ENCODE results near the gene PCBP4. TPM values are rescaled to one million over a fixed set of nuclear protein-coding genes. Genes with fewer than 3 reads are reported as not detected.

PCBP4 gene
- total and polyA plus RNA-seq, 7 experiments from 2014 or later = 8.0 to 21.1 (median 13.8) TPM

DNA sequence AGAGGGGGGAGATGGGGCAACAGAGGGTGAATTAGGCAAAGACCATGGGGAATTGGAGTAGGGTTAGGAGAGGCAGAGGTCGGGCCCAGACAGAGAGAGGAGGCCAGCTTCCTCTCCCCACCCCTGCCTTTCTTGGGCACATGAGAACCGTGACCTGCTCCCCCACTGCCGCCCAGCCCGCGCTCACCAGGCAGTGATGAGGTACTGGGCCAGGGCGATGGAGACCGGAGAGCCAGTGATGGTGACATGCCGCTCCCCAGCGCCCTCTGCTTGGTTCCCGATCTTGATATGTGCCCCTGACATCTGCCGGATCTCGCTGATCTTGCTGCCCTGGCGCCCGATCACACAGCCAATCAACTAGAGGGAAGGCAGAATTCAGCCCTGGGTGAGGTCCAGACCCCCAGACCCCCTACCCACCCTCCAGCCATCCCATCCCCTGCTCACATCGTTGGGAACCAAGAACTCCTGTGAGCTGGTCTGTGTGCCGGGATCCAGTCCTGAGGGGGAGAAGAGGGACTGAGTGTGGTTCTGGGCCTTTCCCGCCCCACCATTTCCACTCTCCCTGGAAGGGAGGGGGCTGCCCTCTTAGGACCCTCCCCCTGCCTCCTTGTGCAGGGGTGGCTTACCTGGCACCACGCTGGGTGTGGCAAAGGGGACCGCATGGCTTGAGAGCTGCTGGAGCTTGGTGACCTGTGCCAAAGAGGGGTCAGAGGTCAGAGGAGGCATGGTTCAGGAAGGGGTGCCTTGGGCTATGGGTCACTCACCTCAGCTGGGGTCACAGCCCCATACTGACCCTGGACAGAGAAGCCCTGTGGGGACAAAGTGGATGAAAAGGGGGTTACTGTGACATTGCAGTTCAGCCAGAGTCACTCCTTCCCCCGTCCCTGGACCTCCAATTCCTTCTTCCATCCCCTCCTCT lies 8.4 kb downstream of the PCBP4 start:
- POLR2A ChIA-PET = no interaction called here
- no peak for DNase-seq
- Histone ChIP-seq H3K27ac (ENCODE audit: low read depth, low read length) (no peak overlapping the region), H3K4me1 (ENCODE audit: control insufficient read depth in 2 of 2, insufficient read depth in 2 of 2, low read length in 2 of 2) (peaks cover 0 to 7% of the 10 kb centered on the region in 2 donors), H3K36me3 (ENCODE audit: control insufficient read depth in 2 of 3, insufficient read depth in 3 of 3, low read length in 3 of 3) (peaks cover 0 to 3% (median 0%) of the 10 kb centered on the region in 3 experiments), H3K4me3 (ENCODE audit: low read length) (no peak overlapping the region), H3K27me3 (ENCODE audit: control insufficient read depth in 2 of 2, insufficient read depth in 2 of 2, low read length in 2 of 2) (peaks cover 3 to 4% of the 10 kb centered on the region in 2 donors), H3K9me3 (ENCODE audit: control insufficient read depth in 2 of 3, low read length in 3 of 3) (no peaks in the 10 kb centered on the region)
- peak overlapping the region in 2 of 10 donors; percentile 31 to 76 for H3K4me3 Mint-ChIP-seq
- H3K9me3 Mint-ChIP-seq = no peaks in the 10 kb centered on the region
- ATAC-seq = no peak
- peaks cover 0 to 11% (median 4%) of the 10 kb centered on the region in 5 donors for H3K36me3 Mint-ChIP-seq
- H3K27me3 Mint-ChIP-seq = peaks cover 5 to 33% (median 7%) of the 10 kb centered on the region in 5 donors
- peaks cover 0 to 6% (median 3%) of the 10 kb centered on the region in 7 donors for H3K4me1 Mint-ChIP-seq
- CTCF ChIA-PET = no interaction called here
- intact Hi-C loops (cut with micrococcal nuclease) = no loop called here
- H3K27ac Mint-ChIP-seq = no peak overlapping the region

DNA sequence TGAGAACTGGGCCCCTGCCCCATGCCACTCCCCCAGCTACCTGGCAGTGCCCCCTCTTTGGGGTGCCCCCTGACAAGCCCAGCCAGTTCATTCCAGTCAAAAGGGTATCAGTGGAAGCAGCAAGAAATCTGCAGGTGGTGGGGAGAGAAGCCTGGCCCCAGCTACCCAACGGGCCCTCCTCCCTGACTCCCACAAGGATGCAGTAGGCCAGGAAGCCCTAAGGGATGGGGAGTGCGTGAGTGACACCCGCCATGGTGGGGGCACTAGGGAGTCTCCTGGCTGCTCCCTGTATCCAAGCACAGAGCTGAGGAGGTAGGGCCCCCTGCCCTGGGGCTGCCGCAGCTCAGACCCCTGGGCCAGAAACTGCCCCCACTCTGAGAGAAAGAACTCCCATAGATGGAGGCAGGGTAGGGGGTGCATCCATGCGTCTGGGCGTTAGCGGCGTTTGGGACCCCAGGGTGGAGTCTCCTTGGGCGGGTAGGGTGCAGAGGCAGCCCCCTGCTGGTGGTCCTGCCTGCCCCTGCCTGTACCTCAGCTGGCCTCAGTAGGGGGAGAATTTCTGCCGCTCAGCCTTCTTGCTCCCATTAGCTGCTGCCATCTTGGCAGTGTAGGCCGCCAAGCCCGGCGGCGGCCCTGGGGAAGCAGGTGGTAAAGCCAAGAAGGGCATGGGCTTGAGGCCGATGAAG lies 9.6 kb downstream of the PCBP4 start:
- POLR2A ChIA-PET = interaction anchor here (0.6 to 1.3 kb wide), 3 partner anchors 13 to 16 kb away, joined by 3 to 4 read pairs (median 4); partner anchors contain the start of gene ABHD14B
- H3K4me1 ChIP-seq (ENCODE audit: control insufficient read depth in 2 of 2, insufficient read depth in 2 of 2, low read length in 2 of 2) = peaks cover 0 to 7% of the 10 kb centered on the region in 2 donors
- ATAC-seq (no peak), DNase-seq (no peak)
- peaks cover 0 to 3% (median 0%) of the 10 kb centered on the region in 3 experiments for H3K36me3 ChIP-seq (ENCODE audit: control insufficient read depth in 2 of 3, insufficient read depth in 3 of 3, low read length in 3 of 3)
- peaks cover 0 to 11% (median 4%) of the 10 kb centered on the region in 5 donors for H3K36me3 Mint-ChIP-seq
- no peaks in the 10 kb centered on the region for H3K9me3 ChIP-seq (ENCODE audit: control insufficient read depth in 2 of 3, low read length in 3 of 3)
- no peak overlapping the region for H3K27ac Mint-ChIP-seq
- peaks cover 0 to 6% (median 4%) of the 10 kb centered on the region in 7 donors for H3K4me1 Mint-ChIP-seq
- H3K27me3 Mint-ChIP-seq = peaks cover 16 to 40% (median 17%) of the 10 kb centered on the region in 5 donors
- H3K4me3 ChIP-seq (ENCODE audit: low read length) = no peak overlapping the region
- no peak overlapping the region for H3K27ac ChIP-seq (ENCODE audit: low read depth, low read length)
- CTCF ChIA-PET = interaction anchor here (0.5 to 0.6 kb wide), 2 partner anchors 187 to 1597 kb away, joined by 3 read pairs; no protein-coding TSS in a partner anchor
- intact Hi-C loops (cut with micrococcal nuclease) = no loop called here
- no peaks in the 10 kb centered on the region for H3K9me3 Mint-ChIP-seq
- H3K27me3 ChIP-seq (ENCODE audit: control insufficient read depth in 2 of 2, insufficient read depth in 2 of 2, low read length in 2 of 2) = peaks cover 3 to 4% of the 10 kb centered on the region in 2 donors
- no peak overlapping the region for H3K4me3 Mint-ChIP-seq

DNA sequence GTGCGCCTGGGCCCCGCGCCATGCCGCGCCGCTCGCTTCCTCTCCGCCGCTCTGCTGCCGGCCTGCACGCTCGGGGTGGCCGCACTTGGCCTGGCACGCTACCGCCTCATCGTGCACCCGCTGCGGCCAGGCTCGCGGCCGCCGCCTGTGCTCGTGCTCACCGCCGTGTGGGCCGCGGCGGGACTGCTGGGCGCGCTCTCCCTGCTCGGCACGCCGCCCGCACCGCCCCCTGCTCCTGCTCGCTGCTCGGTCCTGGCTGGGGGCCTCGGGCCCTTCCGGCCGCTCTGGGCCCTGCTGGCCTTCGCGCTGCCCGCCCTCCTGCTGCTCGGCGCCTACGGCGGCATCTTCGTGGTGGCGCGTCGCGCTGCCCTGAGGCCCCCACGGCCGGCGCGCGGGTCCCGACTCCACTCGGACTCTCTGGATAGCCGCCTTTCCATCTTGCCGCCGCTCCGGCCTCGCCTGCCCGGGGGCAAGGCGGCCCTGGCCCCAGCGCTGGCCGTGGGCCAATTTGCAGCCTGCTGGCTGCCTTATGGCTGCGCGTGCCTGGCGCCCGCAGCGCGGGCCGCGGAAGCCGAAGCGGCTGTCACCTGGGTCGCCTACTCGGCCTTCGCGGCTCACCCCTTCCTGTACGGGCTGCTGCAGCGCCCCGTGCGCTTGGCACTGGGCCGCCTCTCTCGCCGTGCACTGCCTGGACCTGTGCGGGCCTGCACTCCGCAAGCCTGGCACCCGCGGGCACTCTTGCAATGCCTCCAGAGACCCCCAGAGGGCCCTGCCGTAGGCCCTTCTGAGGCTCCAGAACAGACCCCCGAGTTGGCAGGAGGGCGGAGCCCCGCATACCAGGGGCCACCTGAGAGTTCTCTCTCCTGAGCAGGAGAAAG lies 11.1 kb downstream of the PCBP4 start:
- no peaks in the 10 kb centered on the region for H3K9me3 Mint-ChIP-seq
- Histone ChIP-seq H3K27me3 (ENCODE audit: control insufficient read depth in 2 of 2, insufficient read depth in 2 of 2, low read length in 2 of 2) (peaks cover 3 to 4% of the 10 kb centered on the region in 2 donors), H3K27ac (ENCODE audit: low read depth, low read length) (no peak overlapping the region), H3K4me1 (ENCODE audit: control insufficient read depth in 2 of 2, insufficient read depth in 2 of 2, low read length in 2 of 2) (peaks cover 0 to 7% of the 10 kb centered on the region in 2 donors), H3K4me3 (ENCODE audit: low read length) (peak overlapping the region; percentile 44), H3K9me3 (ENCODE audit: control insufficient read depth in 2 of 3, low read length in 3 of 3) (no peaks in the 10 kb centered on the region), H3K36me3 (ENCODE audit: control insufficient read depth in 2 of 3, insufficient read depth in 3 of 3, low read length in 3 of 3) (peaks cover 0 to 3% (median 0%) of the 10 kb centered on the region in 3 experiments)
- no peak overlapping the region for H3K27ac Mint-ChIP-seq
- ATAC-seq (peak; percentile 77), DNase-seq (peak in 7 of 9 donors; percentile 26 to 40 (median 34))
- POLR2A ChIA-PET = interaction anchor here (1.3 kb wide), 1 partner anchor 18 kb away, joined by 4 read pairs; the partner anchor contains the start of gene ABHD14B
- peaks cover 16 to 47% (median 21%) of the 10 kb centered on the region in 5 donors for H3K27me3 Mint-ChIP-seq
- peaks cover 0 to 6% (median 4%) of the 10 kb centered on the region in 7 donors for H3K4me1 Mint-ChIP-seq
- intact Hi-C loops (cut with micrococcal nuclease) = loop anchor here in 1 of 2 donors (1.0 kb wide), 2 partner anchors 14 to 18 kb away; partner anchors contain the start of genes ABHD14B and PARP3
- peak overlapping the region; percentile 12 to 80 (median 59) for H3K4me3 Mint-ChIP-seq
- H3K36me3 Mint-ChIP-seq = peaks cover 0 to 10% (median 4%) of the 10 kb centered on the region in 5 donors
- CTCF ChIA-PET = no interaction called here

DNA sequence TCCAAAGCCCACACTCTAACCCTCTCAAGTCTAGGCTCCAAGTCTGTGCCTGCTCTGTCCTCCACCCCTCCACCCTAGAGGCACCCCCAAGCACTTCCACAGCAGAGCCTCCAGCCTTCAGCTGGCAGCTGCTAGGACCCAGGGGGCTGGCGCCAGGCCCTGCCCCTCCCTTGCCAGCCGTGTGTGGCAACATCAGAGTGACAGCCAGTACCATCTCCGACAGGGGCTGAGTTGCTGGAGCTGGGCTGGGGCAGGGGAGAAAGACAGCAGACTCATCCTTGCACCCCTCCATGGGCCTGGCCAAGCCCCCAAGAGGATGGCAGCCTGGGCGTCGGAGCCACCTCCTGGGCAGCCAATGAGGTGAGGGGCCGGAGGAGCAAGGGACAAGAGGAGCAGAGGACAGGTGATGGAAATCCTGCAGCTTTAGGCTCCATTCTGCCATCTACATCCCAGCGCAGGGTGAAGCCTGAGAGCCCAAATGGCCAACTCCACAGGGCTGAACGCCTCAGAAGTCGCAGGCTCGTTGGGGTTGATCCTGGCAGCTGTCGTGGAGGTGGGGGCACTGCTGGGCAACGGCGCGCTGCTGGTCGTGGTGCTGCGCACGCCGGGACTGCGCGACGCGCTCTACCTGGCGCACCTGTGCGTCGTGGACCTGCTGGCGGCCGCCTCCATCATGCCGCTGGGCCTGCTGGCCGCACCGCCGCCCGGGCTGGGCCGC lies 11.9 kb downstream of the PCBP4 start, which contains the start of gene GPR62:
GPR62 (plus strand) TSS at position 207 of the 718 bp plus-strand sequence; CDS start at position 479, 272 bp downstream.
- no peak within 1 kb of the TSS for H3K27ac Mint-ChIP-seq
- Histone ChIP-seq H3K9me3 (ENCODE audit: control insufficient read depth in 2 of 3, low read length in 3 of 3) (no peaks in the 10 kb centered on the region), H3K4me3 (ENCODE audit: low read length) (peak within 1 kb of the TSS; percentile 44), H3K27me3 (ENCODE audit: control insufficient read depth in 2 of 2, insufficient read depth in 2 of 2, low read length in 2 of 2) (peaks cover 3 to 4% of the 10 kb centered on the region in 2 donors), H3K4me1 (ENCODE audit: control insufficient read depth in 2 of 2, insufficient read depth in 2 of 2, low read length in 2 of 2) (peaks cover 0 to 7% of the 10 kb centered on the region in 2 donors), H3K27ac (ENCODE audit: low read depth, low read length) (no peak within 1 kb of the TSS), H3K36me3 (ENCODE audit: control insufficient read depth in 2 of 3, insufficient read depth in 3 of 3, low read length in 3 of 3) (peaks cover 0 to 3% (median 0%) of the 10 kb centered on the region in 3 experiments)
- no peaks in the 10 kb centered on the region for H3K9me3 Mint-ChIP-seq
- H3K27me3 Mint-ChIP-seq = peaks cover 16 to 47% (median 21%) of the 10 kb centered on the region in 5 donors
- peak within 1 kb of the TSS; percentile 16 to 80 (median 58) for H3K4me3 Mint-ChIP-seq
- no peak for DNase-seq
- CTCF ChIA-PET = no interaction called here
- intact Hi-C loops (cut with micrococcal nuclease) = no loop called here
- H3K4me1 Mint-ChIP-seq = peaks cover 0 to 6% (median 4%) of the 10 kb centered on the region in 7 donors
- peaks cover 0 to 6% (median 4%) of the 10 kb centered on the region in 5 donors for H3K36me3 Mint-ChIP-seq
- ATAC-seq = no peak
- POLR2A ChIA-PET = no interaction called here

DNA sequence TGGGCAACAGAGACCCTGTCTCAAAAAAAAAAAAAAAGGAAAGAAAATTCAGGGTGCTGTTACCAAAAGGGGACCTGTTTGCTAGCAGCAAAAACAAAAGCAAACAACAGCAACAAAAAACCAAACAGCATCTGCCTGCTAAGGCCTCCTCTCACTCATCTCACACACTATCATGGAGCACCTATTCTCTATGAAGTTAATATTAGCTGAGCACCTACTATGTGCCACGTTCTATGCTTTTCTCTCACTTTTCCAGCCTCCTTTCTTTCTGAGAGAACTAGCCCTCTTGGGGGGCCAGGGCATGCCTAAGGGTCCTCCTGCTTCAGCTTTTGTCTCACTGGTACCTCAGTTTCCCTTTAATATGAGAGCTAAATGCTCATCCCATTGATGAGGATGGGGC lies 12.5 kb downstream of the PCBP4 start:
- H3K36me3 ChIP-seq (ENCODE audit: control insufficient read depth in 2 of 3, insufficient read depth in 3 of 3, low read length in 3 of 3) = peaks cover 0 to 3% (median 0%) of the 10 kb centered on the region in 3 experiments
- H3K4me3 ChIP-seq (ENCODE audit: low read length) = no peak overlapping the region
- Mint-ChIP-seq H3K4me3 (peak overlapping the region in 6 of 10 donors; percentile 13 to 76 (median 44)), H3K4me1 (peaks cover 0 to 6% (median 4%) of the 10 kb centered on the region in 7 donors), H3K27me3 (peaks cover 16 to 47% (median 21%) of the 10 kb centered on the region in 5 donors), H3K9me3 (no peaks in the 10 kb centered on the region), H3K27ac (no peak overlapping the region), H3K36me3 (peaks cover 0 to 6% (median 4%) of the 10 kb centered on the region in 5 donors)
- ChIA-PET POLR2A (interaction anchor here (1.0 to 1.6 kb wide), 2 partner anchors 12 to 13 kb away, joined by 3 read pairs; partner anchors contain the start of gene PCBP4), CTCF (no interaction called here)
- intact Hi-C loops (cut with micrococcal nuclease) = no loop called here
- H3K27me3 ChIP-seq (ENCODE audit: control insufficient read depth in 2 of 2, insufficient read depth in 2 of 2, low read length in 2 of 2) = peaks cover 3 to 4% of the 10 kb centered on the region in 2 donors
- ATAC-seq = no peak
- no peaks in the 10 kb centered on the region for H3K9me3 ChIP-seq (ENCODE audit: control insufficient read depth in 2 of 3, low read length in 3 of 3)
- H3K27ac ChIP-seq (ENCODE audit: low read depth, low read length) = no peak overlapping the region
- H3K4me1 ChIP-seq (ENCODE audit: control insufficient read depth in 2 of 2, insufficient read depth in 2 of 2, low read length in 2 of 2) = peaks cover 0 to 7% of the 10 kb centered on the region in 2 donors
- DNase-seq = no peak

All from naive thymus-derived CD4-positive, alpha-beta T cell (primary cell).